Neural cell (in vitro differentiated cells): ENCODE data around the gene CHRDL2. TPM values are rescaled to one million over a fixed set of nuclear protein-coding genes. Genes with fewer than 3 reads are reported as not detected.

Experiments
- H2AFZ ChIP-seq: fragments of 200-600, 300-800 bp; sonication (generic), shearing (Covaris generic); 2 replicates; pipeline ENCODE4 v1.6.0; 2014; ENCODE audit warnings: low read depth, mild to moderate bottlenecking, antibody characterized with exemption, low read length, moderate library complexity
- H3F3A ChIP-seq: fragments of 200-600 bp; shearing (Covaris generic); 2 replicates; pipeline ENCODE4 v1.6.1; 2016; ENCODE audit warnings: mild to moderate bottlenecking, moderate library complexity, mixed read lengths, antibody characterized with exemption, low read length; ENCODE audit not compliant: insufficient read depth, poor library complexity, severe bottlenecking
- H3K27ac ChIP-seq: fragments of 200-600, 300-800 bp; sonication (generic), shearing (Covaris generic); 2 replicates; pipeline ENCODE4 v1.5.1; 2014; ENCODE audit warnings: mild to moderate bottlenecking, low read length, moderate library complexity
- H3K27me3 ChIP-seq: fragments of 300-800, 200-600 bp; sonication (generic), shearing (Covaris generic); 2 replicates; pipeline ENCODE4 v1.6.0; 2014; ENCODE audit warnings: mild to moderate bottlenecking, low read depth, low read length, moderate library complexity; ENCODE audit not compliant: insufficient read depth
- H3K36me3 ChIP-seq: fragments of 300-800, 200-600 bp; sonication (generic), shearing (Covaris generic); 2 replicates; pipeline ENCODE4 v1.5.1; 2014; ENCODE audit warnings: mild to moderate bottlenecking, antibody characterized with exemption, low read length, moderate library complexity; ENCODE audit not compliant: insufficient read depth
- H3K4me2 ChIP-seq: fragments of 300-800, 200-600 bp; sonication (generic), shearing (Covaris generic); 2 replicates; pipeline ENCODE4 v1.6.0; 2014; ENCODE audit warnings: mild to moderate bottlenecking, low read length
- H3K4me3 ChIP-seq: fragments of 300-800, 200-600 bp; sonication (generic), shearing (Covaris generic); 2 replicates; pipeline ENCODE4 v1.5.1; 2014; ENCODE audit warnings: mild to moderate bottlenecking, low read length, moderate library complexity
- H3K79me2 ChIP-seq: fragments of 200-600 bp; shearing (Covaris generic); replicated peaks from 2 replicates; pipeline ENCODE4 v1.6.0; 2014; ENCODE audit warnings: mild to moderate bottlenecking, low read length, moderate library complexity; ENCODE audit not compliant: insufficient read depth
- H3K9ac ChIP-seq: fragments of 300-800, 200-600 bp; sonication (generic), shearing (Covaris generic); 2 replicates; pipeline ENCODE4 v1.6.1; 2016; ENCODE audit warnings: mild to moderate bottlenecking, low read length, mixed read lengths
- H3K9me2 ChIP-seq: fragments of 200-600 bp; shearing (Covaris generic); 2 replicates; pipeline ENCODE4 v1.6.1; 2016; ENCODE audit warnings: mild to moderate bottlenecking, low read length, mixed read lengths; ENCODE audit not compliant: insufficient read depth
- H3K9me3 ChIP-seq: fragments of 200-600, 300-800 bp; sonication (generic), shearing (Covaris generic); 2 replicates; pipeline ENCODE4 v1.6.1; 2016; ENCODE audit warnings: mild to moderate bottlenecking, mixed run types, low read length, moderate library complexity, mixed read lengths
- H4K20me1 ChIP-seq: fragments of 200-600 bp; shearing (Covaris generic); 2 replicates; pipeline ENCODE4 v1.6.1; 2016; ENCODE audit warnings: mild to moderate bottlenecking, mixed run types; ENCODE audit not compliant: insufficient read depth
- CTCF ChIP-seq: fragments of 450-650 bp; IDR thresholded peaks from 2 replicates; pipeline ENCODE4 v1.5.1; 2014; ENCODE audit warnings: antibody characterized with exemption, mild to moderate bottlenecking, moderate library complexity; ENCODE audit not compliant: poor library complexity, severe bottlenecking
- EP300 ChIP-seq: fragments of 450-650 bp; conservative IDR thresholded peaks from 2 replicates; pipeline ENCODE4 v1.6.1; 2014; ENCODE audit warnings: antibody characterized with exemption, mild to moderate bottlenecking, moderate library complexity; ENCODE audit not compliant: poor library complexity, severe bottlenecking
- EZH2 ChIP-seq: fragments of 200-600, 300-800 bp; shearing (Covaris generic), sonication (generic); IDR thresholded peaks from 2 replicates; pipeline ENCODE4 v1.6.1; 2014; ENCODE audit warnings: antibody characterized with exemption, low read length, borderline replicate concordance, mild to moderate bottlenecking; ENCODE audit not compliant: insufficient read depth, poor library complexity, severe bottlenecking
- MXI1 ChIP-seq: fragments of 450-650 bp; conservative IDR thresholded peaks from 2 replicates; pipeline ENCODE4 v1.6.1; 2014; ENCODE audit warnings: antibody characterized with exemption, mild to moderate bottlenecking; ENCODE audit not compliant: poor library complexity, severe bottlenecking
- POLR2AphosphoS5 ChIP-seq: IDR thresholded peaks from 2 replicates; pipeline ENCODE4 v1.6.1; 2012
- RAD21 ChIP-seq: fragments of 450-650 bp; conservative IDR thresholded peaks from 2 replicates; pipeline ENCODE4 v1.6.1; 2014; ENCODE audit warnings: antibody characterized with exemption, mild to moderate bottlenecking, moderate library complexity
- REST ChIP-seq: IDR thresholded peaks from 2 replicates; pipeline ENCODE4 v1.6.1; 2012; ENCODE audit warnings: borderline replicate concordance
- SMC3 ChIP-seq: fragments of 450-650 bp; conservative IDR thresholded peaks from 2 replicates; pipeline ENCODE4 v1.6.1; 2014; ENCODE audit warnings: antibody characterized with exemption, mild to moderate bottlenecking, moderate library complexity; ENCODE audit not compliant: poor library complexity
- TAF1 ChIP-seq: IDR thresholded peaks from 2 replicates; pipeline ENCODE4 v1.6.1; 2012; ENCODE audit warnings: low read depth
- polyA plus RNA-seq: library from polyadenylated mRNA; depleted of rRNA; stranded (reverse); fragments of >200 nt; gene quantifications from 2 replicates; pipeline ENCODE4 v1.2.3, GENCODE V29; 2014

Gene CHRDL2
- polyA plus RNA-seq, 1 donor from 2014 or later, result not detected

GRCh38 chr11:74744277-74744676 lies 13.1 kb upstream of the CHRDL2 start:
- Histone ChIP-seq H3K9ac (no peak overlapping the region), H3K4me3 (no peak overlapping the region), H3K9me2 (no peaks in the 10 kb centered on the region), H3K36me3 (no peaks in the 10 kb centered on the region), H3K79me2 (peaks cover under 1% of the 10 kb centered on the region), H3K4me2 (no peak overlapping the region), H3K9me3 (no peaks in the 10 kb centered on the region), H4K20me1 (no peaks in the 10 kb centered on the region), H3K27ac (no peak overlapping the region), H2AFZ (no peak overlapping the region), H3F3A (no peaks in the 10 kb centered on the region), H3K27me3 (no peaks in the 10 kb centered on the region)
- TF ChIP-seq EZH2 (no peak), MXI1 (no peak), RAD21 (no peak), CTCF (no peak), REST (no peak), SMC3 (no peak), POLR2AphosphoS5 (no peak), EP300 (no peak), TAF1 (no peak)

GRCh38 chr11:74743640-74744039 lies 12.4 kb upstream of the CHRDL2 start:
- no peak overlapping the region for H3K27ac ChIP-seq
- H2AFZ ChIP-seq, result no peak overlapping the region
- no peaks in the 10 kb centered on the region for H3K27me3 ChIP-seq
- no peak overlapping the region for H3K9ac ChIP-seq
- H3K9me3 ChIP-seq, result no peaks in the 10 kb centered on the region
- H3K79me2 ChIP-seq, result no peaks in the 10 kb centered on the region
- H4K20me1 ChIP-seq, result no peaks in the 10 kb centered on the region
- TF ChIP-seq POLR2AphosphoS5, result no peak
- TF ChIP-seq EP300, result no peak
- no peak for TF ChIP-seq TAF1
- TF ChIP-seq SMC3, result no peak
- no peak for TF ChIP-seq RAD21
- no peak for TF ChIP-seq REST
- TF ChIP-seq MXI1, result no peak
- no peak for TF ChIP-seq CTCF
- TF ChIP-seq EZH2, result no peak
- H3K9me2 ChIP-seq, result no peaks in the 10 kb centered on the region
- H3K4me2 ChIP-seq, result no peak overlapping the region
- H3K4me3 ChIP-seq, result no peak overlapping the region
- no peaks in the 10 kb centered on the region for H3K36me3 ChIP-seq
- H3F3A ChIP-seq, result no peaks in the 10 kb centered on the region
